Caki2 (cell line): ENCODE measurements around the gene APBB2. TPM values are rescaled to one million over a fixed set of nuclear protein-coding genes. Genes with fewer than 3 reads are reported as not detected.

ENCODE experiments used
- DNase-seq: peaks from one replicate; pipeline ENCODE4 v3.0.0-alpha.2; 2015; ENCODE audit warnings: low read depth
- in situ Hi-C: cut with HindIII; loops from 2 replicates; pipeline ENCODE4 v1.10.0; 2016; ENCODE audit warnings: low sequenced_read_pairs, low pct_unique_long_range_greater_than_20kb, mixed read lengths
- total RNA-seq: library from RNA; depleted of rRNA; stranded (reverse); fragments of >200 nt; shearing (Covaris generic); gene quantifications from 2 replicates; pipeline ENCODE4 v1.2.3, GENCODE V29; 2014; ENCODE audit warnings: low replicate concordance

APBB2 gene
- total RNA-seq, 1 experiment from 2014 or later, result 19.8 TPM

GRCh38 chr4:41132055-41132683, 82.2 kb downstream of the APBB2 start:
- no peak for DNase-seq
- in situ Hi-C loops, result no loop called here

DNA sequence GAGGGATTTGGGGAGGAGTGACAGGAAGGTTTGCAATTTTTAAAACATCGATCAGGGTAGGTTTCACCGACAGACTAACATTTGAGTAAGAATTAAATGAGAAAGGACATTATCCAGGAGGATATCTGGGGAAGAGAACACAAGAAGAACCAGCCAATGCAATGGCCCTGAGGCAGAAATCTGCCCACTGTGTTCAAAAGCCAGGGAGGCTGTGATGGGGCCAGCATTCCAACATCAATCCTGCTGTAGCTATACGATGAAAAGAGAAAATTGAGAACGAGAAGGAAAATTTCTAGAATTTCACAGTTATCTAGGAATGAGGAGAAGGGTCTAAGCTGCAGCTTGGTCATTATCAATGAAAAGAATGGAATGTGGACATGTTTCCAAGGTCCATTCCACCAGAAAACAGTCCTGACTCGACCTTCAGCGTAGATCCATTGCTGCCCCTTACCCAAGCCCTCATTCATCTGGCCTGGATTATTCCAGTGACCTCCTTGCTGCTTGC, 84.4 kb downstream of the APBB2 start:
- in situ Hi-C loops, result no loop called here
- DNase-seq, result no peak

GRCh38 chr4:41129128-41129754, 85.1 kb downstream of the APBB2 start:
- in situ Hi-C loops, result no loop called here
- DNase-seq, result no peak

GRCh38 chr4:41125558-41126311, 88.6 kb downstream of the APBB2 start:
- in situ Hi-C loops, result no loop called here

GRCh38 chr4:41124916-41125548, 89.3 kb downstream of the APBB2 start:
- in situ Hi-C loops, result no loop called here
- DNase-seq, result no peak

More at GRCh38 chr4:41125558-41126311, 88.6 kb downstream of the APBB2 start:
- no peak for DNase-seq

DNA sequence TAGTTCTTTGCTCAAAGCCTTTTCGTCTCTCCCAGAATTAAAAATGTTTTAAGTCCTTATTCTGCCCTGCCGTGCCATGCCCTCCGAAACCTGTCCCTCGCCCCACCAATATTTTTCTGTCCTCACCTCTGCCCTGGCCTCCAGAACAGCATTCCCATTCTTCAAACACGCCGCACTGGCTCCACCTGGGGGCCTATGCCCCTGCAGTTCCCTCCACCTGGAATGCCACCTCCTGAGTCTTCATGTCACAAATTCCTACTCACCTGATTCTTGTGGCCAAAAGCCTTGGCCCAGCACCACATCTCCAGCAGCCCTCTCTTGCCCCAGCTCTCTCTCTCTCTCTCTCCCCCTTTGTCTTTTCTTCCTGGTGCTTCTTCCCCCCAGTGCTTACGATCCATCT, 91.6 kb downstream of the APBB2 start:
- no peak for DNase-seq
- in situ Hi-C loops, result no loop called here

GRCh38 chr4:41122309-41122708, 92.0 kb downstream of the APBB2 start:
- in situ Hi-C loops, result no loop called here
- DNase-seq, result no peak

DNA sequence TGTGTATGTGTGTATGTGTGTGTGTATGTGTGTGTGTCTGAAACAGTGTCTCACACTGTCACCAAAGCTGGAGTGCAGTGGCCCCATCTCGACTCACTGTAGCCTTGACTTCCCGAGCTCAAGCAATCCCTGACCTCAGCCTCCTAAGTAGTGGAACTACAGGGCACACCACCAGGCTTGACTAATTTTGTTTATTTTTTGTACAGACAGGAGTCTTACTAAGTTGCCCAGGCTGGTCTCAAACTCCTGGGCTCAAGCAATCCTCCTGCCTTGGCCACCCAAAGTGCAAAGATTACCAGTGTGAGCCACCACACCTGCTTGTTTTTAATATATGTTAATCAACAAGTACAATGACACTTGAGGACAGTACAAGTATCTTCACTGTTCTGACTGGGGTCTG, 92.4 kb downstream of the APBB2 start:
- in situ Hi-C loops, result no loop called here
- DNase-seq, result no peak

DNA sequence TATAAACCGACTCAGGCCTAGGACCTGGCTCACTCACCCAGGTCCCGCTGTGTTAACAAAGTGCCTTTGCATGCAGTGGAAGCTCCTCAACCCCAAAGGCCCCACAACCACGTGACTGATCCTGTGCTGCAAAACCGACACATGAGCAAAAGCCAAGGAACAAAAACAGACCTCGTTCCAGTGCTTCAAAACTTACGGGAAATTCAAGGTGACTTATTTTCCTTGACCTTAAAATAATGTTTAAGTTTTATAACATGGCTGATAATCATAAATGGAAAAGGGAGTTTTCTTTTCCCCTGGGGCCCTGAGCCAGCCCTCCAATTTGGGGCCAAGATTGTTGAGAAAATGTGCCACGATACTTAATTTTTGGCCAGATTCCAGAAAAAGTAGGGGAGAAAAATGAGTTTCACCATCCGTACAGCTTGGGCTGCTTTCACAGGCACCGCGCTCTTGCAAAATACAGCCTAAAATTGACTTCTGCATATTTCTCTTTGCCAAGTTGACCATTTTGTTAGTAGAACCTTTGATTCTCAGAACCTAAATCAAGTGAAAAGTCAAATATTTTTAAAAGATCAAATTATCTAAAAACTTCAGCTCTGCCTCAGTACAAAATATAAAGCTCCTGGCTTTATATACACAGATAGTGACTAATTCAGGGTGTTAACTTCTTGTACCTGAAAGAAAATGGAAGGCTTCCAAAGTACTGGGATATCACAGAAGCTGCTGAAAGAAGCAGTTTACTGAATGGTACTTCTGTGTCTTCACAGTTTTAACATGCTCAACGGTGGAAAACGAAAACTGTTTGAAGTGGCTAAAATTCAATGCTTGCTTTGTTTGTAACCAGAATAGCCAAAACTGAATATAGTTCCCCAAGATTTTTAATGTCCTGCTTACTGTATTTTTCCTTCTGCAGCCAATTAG, 93.8 kb downstream of the APBB2 start:
- DNase-seq, result no peak
- in situ Hi-C loops, result no loop called here

GRCh38 chr4:41119867-41120295, 94.5 kb downstream of the APBB2 start:
- DNase-seq, result no peak
- in situ Hi-C loops, result no loop called here

GRCh38 chr4:41111791-41112190, 102.6 kb downstream of the APBB2 start:
- DNase-seq, result no peak
- in situ Hi-C loops, result no loop called here

DNA sequence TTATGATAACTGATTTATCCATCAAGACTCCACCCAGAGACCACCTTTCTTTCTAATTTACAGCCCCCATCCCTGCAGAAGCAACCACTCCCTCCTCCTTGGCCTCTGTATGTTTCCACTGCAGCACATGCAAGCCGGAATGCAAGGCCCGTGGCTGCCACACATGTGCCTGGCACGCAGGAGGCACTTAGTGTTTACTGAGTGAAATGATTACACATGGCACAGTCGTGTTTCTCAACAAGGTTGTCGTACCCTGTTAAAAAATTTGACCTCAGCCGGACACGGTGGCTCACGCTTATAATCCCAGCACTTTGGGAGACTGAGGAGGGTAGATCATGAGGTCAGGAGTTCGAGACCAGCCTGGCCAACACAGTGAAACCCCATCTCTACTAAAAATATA, 104.3 kb downstream of the APBB2 start:
- DNase-seq, result no peak
- in situ Hi-C loops, result no loop called here

DNA sequence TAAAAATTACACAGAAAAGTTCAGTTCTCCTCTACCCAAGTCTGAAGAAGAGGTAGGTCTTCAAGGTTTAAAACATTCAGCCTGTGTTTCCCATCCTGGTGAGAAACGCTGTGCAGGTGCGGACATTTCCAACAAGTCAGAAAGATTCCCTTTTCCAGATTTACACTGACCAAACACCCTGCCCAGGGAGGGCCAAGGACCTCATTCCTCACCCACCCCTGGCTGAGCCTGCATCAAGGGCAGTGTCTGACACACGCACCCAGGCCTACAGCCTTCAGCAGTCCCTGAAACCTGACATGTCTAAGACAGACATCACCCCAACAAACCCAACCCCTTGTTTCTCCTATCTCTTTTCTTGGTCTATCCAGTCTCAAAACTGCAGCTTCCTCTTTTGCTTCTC, 105.9 kb downstream of the APBB2 start:
- in situ Hi-C loops, result no loop called here
- no peak for DNase-seq

GRCh38 chr4:41106694-41107419, 107.5 kb downstream of the APBB2 start:
- in situ Hi-C loops, result no loop called here

DNA sequence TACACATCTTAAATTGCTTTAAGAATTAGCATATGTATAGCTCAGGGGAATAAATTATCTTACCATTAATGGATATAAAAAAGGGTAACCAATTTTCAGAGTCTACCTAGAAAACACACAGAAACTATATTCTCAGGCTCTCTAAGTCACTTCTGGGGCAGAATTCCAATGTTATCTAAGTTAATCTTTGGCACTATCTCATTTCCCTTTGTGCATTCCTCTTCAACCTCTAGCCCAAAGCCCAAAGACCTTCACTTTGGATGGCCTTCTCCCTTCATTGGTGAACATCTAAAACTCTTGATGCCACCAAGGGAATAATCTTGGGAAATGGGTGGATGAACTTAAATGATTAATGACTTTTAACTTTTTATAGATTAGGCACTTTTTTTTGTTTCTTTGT, 108.3 kb downstream of the APBB2 start:
- in situ Hi-C loops, result no loop called here
- DNase-seq, result no peak

More at GRCh38 chr4:41106694-41107419, 107.5 kb downstream of the APBB2 start:
- no peak for DNase-seq

- DNase-seq, result no peak
- in situ Hi-C loops, result no loop called here
Measured at GRCh38 chr4:41104155-41104554, 110.2 kb downstream of the APBB2 start.

- no peak for DNase-seq
- in situ Hi-C loops, result no loop called here
Measured at GRCh38 chr4:41103657-41104056, 110.7 kb downstream of the APBB2 start.
